Activated CD4-positive, alpha-beta T cell treated with anti-CD3 and anti-CD28 coated beads, Interleukin-2, amount 50 U/mL, for 1 hour (primary cell): ENCODE data around the gene NUAK2.
A peak's percentile ranks its signal among the peaks of the same experiment; 100 is the strongest.

Experiments
- DNase-seq: peaks from one replicate; pipeline ENCODE4 v3.0.0-alpha.2; 2020

NUAK2 gene

DNA sequence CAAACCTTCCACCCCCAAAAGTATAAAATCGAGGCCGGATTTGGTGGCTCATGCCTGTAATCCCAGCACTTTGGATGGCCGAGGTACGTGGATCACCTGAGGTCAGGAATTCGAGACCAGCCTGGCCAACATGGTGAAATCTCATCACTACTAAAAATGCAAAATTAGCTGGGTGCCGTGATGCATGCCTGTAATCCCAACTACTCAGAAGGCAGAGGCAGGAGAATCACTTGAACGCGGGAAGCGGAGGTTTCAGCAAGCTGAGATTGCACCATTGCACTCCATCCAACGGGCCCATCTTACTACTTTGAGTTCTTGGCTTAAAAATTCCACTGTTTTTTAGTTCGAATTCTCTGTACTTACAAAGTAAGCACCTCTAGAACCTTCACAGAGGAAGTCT, 24.2 kb upstream of the NUAK2 start:
- DNase-seq, result no peak

DNA sequence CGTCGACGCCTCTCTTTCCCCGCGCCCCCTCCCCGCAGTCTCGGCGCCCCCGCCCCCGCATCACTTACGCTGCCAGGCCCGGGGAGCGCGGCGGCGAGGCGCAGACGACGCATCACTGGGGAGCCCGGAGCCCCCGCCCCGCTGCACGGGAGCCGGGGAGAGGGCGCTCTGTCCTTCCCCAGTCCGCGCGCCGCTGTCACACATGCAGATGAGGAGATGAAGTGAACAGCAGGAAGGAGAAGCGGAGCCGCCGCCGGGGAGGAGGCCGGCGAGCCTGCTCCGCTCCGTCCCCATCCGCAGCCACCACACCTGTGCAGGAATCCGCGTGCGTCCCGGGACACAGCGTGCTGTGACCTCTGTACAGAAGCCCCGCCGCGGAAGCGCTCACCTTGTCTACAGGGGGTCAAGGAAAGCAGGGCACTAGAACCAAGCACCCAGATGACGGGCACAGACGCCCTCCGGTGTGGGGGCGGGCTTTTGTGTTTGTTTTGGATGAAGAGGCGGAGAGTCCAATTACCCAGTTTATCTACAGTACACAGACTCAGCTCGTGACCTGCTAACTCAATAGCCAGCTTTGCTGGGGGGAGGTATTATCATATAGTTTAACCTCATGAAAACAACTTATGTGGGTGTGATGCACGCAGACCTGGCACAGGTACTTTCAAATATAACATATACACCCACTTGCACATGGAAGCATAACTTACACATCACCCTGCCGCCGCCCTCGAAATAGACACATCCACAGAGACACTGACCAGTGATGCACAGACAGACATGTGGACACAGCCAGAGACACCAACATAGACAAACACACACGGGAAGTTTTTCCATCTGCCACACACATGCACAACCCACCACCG, 22.8 kb upstream of the NUAK2 start:
- peak; percentile 39 for DNase-seq

DNA sequence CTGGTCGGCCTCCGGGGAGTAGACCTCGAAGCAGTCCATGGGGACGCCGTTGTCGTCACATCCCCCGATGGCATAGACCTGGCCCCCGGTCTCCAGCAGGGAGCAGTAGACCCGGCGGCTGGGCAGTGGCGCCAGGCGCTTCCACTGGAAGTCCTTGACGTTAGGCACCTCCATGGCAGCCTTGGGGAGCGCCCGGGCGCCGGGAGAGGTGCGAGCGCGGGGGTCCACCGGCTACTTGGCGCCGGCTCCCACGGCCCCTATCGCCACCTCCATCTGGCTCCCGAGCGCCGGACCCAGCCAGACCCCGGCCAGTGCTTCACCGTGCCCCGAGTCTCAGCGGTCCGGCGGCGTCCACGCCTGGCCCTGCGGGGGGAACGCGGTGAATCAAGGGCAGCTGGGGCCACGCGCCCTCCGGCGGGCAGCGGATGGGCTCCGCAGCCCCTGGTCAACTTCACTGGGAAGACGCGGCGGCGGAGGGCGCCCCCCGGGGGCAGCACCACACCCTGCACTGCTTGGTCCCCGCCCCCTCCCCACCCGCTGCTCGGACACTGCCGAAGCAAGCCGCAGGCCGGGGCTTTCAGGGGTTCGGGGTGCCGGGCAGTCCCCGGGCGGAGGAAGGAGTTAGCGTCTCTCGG, 22.0 kb upstream of the NUAK2 start:
- no peak for DNase-seq

DNA sequence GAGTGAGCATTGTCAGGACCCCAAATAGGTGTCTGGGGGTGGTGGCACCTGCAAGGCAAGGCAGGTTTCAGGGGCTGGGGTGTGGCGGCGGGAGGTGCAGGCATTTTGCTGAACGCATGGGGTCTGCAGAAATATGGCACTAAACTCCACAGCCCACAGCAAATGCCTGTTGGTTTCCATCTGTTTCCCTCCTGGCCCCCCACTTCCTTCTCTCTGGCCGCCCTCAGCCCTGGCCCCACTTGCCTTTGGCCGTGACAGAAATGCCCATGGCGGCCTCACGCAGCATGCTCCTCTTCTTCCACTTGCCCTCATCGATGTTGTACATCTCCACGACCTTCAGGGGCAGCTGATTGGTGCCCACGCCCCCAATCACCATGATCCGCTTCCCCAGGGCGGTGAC, 21.4 kb upstream of the NUAK2 start:
- no peak for DNase-seq

DNA sequence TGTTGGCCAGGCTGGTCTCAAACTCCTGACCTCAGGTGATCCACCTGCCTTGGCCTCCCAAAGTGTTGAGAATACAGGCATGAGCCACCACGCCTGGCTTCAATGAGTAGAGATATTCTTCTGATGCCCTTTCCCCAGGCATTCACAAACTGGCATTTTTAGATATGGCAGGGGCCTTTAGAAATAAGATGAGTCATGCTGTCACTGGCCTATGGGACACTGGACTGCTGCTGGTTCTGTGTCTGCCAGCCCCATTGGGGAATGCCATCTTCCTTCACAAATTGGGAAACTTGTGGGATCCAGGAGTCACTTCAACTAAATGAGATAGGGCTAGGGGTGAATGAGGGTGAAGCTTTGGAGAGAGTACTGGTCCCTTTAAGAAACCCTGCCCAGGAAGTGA, 19.1 kb upstream of the NUAK2 start:
- no peak for DNase-seq

DNA sequence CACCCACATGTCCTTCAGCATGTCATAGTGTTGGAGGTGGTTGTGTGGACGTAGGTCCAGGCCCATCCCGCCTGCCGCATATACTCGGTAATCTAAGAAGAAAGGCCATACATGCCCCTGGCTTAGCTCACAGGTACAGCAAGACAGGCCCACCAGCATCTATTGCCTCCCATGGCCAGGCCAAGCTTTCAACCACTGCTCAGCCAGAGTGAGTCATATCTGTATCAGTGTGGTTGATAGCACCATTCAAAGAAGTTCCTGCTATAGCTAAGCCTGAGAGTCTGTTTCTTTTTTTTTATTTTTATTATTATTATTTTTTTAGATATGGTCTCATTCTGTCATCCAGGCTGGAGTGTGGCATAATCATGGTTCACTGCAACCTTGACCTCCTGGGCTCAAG, 18.2 kb upstream of the NUAK2 start:
- no peak for DNase-seq

DNA sequence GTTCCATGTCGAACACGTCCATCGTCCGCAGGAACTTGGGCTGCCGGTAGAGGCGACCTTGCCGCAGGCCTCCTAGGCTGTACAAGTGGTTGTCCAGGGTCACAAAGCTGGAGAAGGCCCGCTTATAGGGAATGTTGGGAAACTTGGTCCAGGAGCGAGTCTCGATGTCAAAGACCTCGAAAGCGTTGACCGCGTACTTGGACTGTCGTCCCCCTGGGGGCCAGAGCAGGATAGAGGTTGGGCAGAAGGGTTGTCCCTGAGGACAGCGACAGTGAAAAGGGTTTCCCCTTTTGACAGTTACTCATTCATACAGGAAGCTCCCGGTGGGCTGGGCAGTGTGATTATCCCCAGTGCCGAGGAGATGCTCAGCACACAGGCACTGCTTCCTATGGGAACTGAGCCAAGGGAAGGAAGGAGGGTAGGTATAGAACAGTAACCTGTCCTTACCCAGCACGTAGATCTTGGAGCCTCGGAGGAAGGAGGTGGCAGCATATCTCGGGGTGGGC, 17.7 kb upstream of the NUAK2 start:
- no peak for DNase-seq

DNA sequence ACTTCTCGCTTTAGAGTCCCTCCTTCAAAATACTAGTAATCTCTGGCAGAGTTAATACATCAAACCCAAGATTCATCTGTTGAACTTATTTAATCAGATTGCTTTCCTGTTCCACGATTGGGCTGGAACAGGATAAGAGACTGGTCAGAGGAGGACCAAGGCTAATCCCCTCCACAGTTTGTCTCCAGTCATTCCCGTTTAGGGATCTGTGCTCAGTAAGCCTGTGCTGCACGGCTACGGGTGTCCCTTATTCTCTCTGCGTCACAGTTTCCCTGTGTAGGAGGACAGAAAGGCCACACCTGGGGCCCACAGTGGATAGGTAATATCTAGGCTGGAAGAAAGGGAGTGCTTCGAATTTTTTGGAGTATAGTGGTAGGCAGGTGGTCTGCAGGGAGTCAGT, 16.5 kb upstream of the NUAK2 start:
- no peak for DNase-seq

DNA sequence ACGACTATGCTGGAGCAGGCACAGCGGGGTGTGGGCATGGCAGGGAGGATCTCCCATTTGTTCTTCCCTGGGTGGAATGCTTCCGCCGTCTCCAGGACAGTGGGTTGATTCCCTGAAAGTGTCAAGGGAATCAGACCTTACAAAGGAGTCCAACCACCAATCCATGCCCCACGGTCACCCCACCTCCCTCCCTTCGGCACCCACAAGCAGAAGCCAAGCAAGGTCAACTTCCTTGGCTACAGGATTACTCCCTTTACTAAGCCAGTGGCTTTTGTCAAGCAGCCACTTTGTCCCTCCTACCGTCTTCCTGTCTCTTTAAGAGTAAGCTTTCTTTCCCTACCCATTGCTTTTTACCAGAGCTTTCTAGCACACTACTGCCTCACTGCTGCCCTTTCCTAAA, 15.9 kb upstream of the NUAK2 start:
- no peak for DNase-seq

DNA sequence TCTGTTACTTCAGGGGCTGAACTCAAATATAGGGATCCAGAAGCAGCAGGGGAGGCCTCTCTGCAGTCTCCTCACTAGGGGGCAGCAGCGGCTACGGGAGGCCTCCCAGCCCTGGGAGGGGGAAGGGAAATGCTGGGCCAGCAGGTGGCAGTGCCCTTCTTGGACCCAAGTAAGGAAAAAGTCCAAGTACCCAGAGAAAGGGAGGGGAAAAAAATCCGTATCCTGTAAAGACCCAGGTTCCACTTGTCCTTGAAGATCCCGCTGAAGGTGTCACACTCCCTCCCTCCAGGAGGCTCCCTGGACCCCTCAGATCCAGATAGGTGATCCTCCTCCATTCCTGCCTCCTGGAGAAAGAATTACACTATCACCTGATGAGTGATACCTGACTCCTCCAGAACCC, 14.1 kb upstream of the NUAK2 start:
- peak; percentile 78 for DNase-seq

DNA sequence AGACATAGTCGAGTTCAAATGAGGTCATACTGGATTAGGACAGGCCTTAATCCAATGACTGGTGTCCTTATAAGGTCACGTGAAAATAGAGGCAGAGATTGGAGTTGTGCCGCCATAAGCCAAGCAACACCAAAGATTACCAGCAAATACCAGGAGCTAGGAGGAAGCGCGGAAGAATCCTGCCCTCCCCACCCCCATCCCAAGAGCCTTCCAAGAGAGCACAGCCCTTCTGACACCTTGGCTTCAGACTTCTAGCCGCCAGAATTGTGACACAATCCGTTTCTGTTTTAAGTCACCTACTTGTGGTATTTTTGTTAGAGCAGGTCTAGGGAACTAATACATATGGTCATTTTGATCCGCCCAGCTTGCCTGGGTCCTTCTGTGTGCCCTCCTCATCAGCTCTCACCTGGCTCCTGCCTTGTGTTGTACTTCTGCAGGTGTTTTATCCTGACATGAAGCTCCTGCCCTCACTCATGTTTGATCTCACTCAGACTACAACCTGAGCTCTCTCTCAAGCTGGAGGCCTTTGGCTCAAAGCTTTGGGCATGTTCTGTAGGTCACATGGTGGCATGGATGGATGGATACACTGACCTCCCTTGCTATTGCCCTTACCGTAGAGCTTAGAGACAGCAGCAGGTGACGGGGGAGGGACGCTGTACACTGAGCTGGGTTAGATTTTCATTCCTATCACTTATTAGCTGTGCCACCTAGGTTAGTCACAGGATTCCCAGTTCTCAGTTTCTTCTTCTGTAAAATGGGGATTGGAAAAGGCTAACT, 10.7 kb upstream of the NUAK2 start:
- DNase-seq, result no peak

DNA sequence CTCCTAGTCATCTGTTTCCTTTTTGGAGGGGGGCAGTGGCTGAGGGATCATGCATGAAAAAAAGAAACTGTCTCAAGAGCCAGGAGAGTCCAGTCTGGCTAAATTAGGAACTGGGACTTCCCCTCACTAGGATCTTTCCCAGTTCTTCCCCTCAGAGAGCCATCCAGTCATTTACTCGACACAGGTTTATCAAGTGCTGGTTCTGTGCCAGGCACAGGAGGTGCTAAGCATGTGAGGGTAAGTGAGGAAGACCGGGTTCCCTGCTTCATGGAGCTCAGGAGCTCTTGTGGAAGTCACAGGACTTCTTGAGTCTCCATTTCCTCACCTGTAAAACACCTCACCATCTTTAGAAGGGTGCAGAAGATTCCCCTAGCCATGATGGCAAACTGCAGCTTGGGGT, 8.6 kb upstream of the NUAK2 start:
- DNase-seq, result no peak

DNA sequence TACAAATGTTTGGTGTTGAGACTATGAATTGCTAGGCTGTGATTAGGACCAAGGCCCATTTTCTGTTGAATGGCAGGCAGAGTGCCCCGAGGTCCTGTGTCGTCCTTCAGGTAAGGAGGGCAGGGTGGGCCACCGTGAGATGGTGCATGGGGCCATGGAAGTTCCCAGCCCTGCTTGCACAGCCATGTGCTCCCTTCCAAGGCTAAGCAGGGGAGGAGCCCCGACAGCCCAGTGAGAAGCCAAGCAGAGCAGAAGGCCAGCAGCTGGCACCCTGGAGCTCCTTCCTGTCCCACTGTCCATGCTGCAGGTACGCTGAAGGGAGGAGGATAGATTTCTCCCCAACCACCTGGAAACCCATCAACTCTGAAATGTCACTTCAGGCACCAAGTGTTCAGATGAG, 8.2 kb upstream of the NUAK2 start:
- DNase-seq, result no peak

DNA sequence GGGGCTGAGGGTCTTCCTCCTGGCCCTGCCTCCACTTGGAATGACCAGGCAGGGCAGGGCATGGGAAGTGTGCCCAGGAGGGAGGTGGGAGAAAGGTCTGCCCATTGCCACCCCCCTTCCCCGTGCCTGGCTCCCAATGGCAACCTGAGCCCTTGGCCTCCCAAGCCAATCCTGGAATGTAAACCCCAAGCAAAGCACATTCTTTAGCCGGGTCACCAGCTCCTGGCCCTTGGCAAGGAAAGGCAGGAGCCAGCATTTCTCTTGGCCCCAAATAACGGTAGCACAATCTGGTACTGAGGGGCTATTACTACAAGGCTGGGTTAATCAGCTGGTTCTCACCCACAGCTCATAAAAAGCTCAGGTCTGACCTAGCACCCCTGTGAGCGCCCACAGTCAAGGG, 6.9 kb upstream of the NUAK2 start:
- no peak for DNase-seq

DNA sequence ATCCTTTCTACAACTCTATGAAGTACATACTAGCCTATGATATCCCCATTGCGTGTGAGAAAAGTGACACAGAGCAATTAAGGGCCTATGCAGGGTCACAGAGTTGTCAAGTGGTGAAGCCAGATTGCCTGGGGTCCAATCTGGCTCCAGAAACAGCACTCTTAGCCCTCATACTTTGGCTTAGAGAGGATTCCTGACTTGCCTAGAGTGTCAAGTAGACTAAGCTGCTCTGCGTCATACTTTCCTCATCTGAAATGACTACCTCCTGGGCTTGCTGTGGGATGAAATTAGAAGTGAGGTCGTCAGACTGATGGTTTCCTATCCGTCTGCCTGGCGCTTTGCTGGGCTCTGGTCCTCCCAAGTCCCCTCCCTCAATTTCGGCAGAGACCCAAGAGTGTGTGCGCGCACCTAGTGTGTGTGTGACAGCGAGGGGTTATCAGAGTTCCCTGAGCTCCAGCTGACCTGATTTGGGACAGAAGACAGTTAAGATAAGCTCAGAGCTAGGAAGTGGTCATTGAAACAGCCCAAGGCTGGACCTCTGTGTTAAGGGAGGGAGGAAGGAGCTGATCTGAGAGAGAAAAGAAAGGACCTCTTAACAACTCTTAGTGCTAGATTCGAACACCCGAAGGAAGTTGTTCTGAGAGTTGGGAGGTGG, 5.4 kb upstream of the NUAK2 start:
- no peak for DNase-seq

DNA sequence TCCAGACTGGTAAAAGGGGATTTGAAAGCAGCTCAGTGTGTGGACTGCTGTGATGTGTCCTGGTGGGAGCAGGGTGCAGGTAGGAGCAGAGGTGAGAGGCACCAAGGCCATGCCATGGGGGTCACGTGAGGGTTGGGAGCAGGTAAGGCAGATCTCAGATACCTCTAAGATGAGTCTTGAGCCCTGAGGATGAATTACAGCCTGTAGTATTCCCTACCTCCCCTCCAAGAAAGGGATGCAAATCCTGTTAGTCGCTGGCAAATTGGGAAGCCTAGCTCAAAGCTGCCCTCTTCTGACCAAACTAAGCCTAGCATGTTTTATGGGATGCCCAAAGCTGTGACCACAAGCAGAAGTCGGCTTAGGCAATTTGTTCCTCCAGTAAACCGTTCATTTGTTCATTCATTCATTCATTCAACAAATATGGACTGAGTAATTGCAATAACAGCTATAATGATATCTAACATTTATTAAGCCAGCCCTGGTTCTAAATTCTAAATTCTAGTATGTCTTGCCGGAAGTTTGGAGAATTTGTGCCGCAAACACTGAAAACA, 3.9 kb upstream of the NUAK2 start:
- peak; percentile 48 for DNase-seq

DNA sequence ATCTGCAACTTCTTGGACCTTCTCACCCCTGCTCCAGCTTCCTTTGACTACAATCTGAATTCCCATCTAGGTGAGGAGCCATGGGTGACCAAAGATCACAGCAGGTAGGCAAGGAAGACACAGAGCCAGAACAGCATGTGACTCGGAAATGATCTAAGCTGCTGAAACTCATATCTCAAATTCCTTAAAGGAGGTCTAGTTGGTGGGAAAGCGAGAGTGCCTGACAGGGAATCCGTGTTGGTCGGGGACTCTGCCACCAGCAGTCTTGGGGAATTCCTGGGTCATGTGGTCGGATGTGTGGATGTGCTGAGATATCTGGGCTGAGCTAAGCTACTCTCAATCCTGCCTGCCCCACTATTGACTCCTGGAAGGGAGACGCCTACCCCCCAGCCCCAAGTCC, 3.2 kb upstream of the NUAK2 start:
- no peak for DNase-seq

DNA sequence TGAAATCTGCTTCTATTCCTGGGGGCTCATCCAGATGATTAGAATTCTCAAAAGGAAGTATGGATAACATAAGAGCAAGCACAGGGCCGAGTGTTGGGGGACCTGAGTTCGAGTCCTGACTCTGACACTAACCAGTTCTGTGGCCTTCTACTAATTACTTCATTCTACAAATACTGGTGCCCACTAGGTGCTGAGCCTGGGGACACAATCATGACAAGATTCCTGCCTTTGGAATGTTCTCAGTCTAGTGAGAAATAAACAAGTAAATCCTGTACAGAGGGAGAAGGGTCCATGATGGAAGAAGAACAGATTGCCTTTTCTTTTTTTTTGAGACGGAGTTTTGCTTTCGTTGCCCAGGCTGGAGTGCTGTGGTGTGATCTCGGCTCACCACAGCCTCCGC, 2.2 kb upstream of the NUAK2 start:
- DNase-seq, result no peak

DNA sequence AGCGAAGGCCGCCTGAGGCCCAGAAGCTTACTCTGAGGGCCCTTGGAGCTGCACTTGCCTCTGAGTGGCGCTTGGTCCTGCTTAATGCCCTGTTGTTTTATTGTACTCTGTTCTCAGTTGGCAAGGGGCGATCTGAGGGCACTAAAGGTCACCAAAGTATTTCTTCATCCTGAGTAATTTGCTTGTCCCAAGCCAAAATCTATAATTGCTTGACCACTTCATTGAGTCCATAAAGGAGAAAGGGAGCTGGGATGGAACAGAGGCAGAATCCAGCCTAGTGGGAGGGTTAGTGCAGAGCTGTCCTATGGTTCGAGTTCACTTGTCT, 376 bp upstream of the NUAK2 start:
- DNase-seq, result no peak

DNA sequence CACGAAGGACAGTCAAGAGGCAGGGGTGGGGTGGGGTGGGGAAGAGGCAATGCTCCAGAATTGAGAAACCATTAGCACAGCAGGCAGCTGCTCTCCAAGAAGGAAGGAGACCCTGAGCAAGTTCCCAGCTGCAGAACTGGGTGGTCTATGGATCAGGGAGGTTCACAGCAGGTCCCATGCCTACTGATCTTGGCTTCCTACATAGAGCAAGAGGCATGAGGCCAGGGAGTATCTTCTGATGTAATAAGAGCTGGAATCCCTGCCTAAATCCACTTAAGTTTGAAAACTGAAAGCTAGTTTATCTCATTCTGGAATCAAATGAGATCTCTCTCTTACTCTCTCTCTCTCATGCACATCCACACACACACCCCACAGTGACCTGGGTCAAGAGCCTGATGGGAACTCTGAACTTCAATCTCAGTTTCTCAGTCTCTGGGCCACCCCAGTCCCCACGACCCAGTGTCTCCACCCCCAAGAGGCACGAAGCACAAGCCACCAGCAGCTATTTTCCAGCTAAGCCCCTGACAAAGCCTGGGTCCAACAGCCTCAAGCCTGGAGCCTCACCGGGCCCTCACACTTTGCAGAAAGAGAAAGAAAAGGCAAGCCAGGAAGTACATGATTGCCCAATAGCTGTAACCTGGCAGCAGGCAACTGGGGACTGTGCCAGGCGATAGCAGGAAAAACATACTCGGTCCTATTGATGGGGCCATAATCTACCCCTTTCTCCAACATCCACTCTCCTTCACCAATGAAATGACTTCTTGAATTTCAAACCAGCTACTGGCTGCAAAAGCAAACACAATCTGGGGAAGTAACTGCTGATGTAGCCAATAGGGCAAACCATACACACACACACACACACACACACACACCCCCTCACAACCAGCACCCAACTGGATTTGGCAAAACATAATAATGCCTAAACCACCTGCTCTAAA, 2.2 kb downstream of the NUAK2 start:
- no peak for DNase-seq

DNA sequence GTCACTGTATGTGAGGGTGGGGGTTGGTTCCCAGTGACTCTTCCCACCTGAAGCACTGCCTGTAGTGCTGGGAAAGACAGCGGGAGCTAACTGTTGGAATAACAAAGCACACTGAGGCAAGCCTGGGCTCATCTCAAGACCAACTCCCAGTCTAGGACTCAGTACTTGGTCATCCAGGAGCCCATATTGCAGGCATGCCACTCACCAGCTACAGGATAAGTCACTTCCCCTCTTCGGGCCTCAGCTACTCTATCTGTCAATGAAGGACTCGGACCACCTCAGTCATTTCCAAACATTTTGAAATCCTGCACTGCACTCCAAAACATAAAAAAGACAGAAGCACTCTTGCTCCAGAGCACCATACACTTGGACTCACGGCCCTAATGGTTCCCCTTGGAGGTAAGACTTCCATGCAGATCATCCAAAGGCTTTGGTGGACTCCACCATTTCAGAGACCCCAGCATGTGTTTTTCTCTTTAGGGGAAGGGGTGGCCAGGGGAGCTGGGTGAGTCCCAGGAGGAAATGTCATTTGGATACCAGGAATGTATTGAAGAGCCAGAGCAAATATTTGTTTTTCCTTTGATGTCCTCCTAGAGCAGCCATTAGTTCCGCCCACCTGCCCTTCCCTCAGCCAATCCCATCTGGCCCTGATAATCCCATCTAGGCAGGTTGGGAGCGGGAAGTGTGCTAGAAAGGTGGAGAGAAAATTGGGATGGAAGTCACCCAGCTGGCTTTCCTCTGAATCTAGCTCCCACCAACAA, 3.1 kb downstream of the NUAK2 start:
- no peak for DNase-seq
